Suprapubic skin (tissue), 4 donors: ENCODE data around the gene HNRNPC. TPM values are rescaled to one million over a fixed set of nuclear protein-coding genes. Genes with fewer than 3 reads are reported as not detected.
"Not testable (repeated sequence)": the region's sequence is repeated elsewhere in the genome, so short reads cannot be mapped to it uniquely, and the experiment has no call there.

Source experiments
- DNase-seq, 2 donors: peaks; one replicate each; pipeline ENCODE4 v3.0.0-alpha.2; 2019; ENCODE audit warnings: low spot score in 2 of 2
- H3K27ac ChIP-seq: fragments of 200-600 bp; sonication (generic); one replicate; pipeline ENCODE4 v1.5.1; 2019
- H3K27me3 ChIP-seq: fragments of 200-600 bp; sonication (generic); one replicate; pipeline ENCODE4 v1.5.1; 2019
- H3K36me3 ChIP-seq: fragments of 200-600 bp; sonication (generic); one replicate; pipeline ENCODE4 v1.5.1; 2019
- H3K4me1 ChIP-seq: fragments of 200-600 bp; sonication (generic); one replicate; pipeline ENCODE4 v1.5.1; 2019
- H3K4me3 ChIP-seq: fragments of 200-600 bp; sonication (generic); one replicate; pipeline ENCODE4 v1.5.1; 2019; ENCODE audit warnings: mild to moderate bottlenecking
- H3K9me3 ChIP-seq: fragments of 200-600 bp; sonication (generic); one replicate; pipeline ENCODE4 v1.5.1; 2019
- CTCF ChIP-seq, 2 donors: fragments of 200-600 bp in 1 of 2; fragments of 450-650 bp in 1 of 2; sonication (generic) in 1 of 2; IDR thresholded peaks; one replicate each; pipeline ENCODE4 v1.5.1; 2016 to 2019; ENCODE audit warnings: antibody characterized with exemption in 2 of 2, mild to moderate bottlenecking in 1 of 2, moderate library complexity in 1 of 2
- EP300 ChIP-seq: sonication (generic); formaldehyde crosslinking; IDR thresholded peaks from one replicate; pipeline ENCODE4 v1.6.1; 2017; ENCODE audit warnings: antibody characterized with exemption
- POLR2A ChIP-seq, 2 donors: fragments of 450-650 bp; IDR thresholded peaks; one replicate each; pipeline ENCODE4 v1.6.1; 2017; ENCODE audit warnings: antibody characterized with exemption in 2 of 2, mild to moderate bottlenecking in 2 of 2, moderate library complexity in 2 of 2
- POLR2AphosphoS5 ChIP-seq, 3 donors: sonication (generic); formaldehyde crosslinking; IDR thresholded peaks; one replicate each; pipeline ENCODE4 v1.6.1; 2017; ENCODE audit warnings: antibody characterized with exemption in 3 of 3
- WGBS: methylation state at CpG from one replicate; pipeline ENCODE4 v1.1.5; 2018; 5-methylcytosine and 5-hydroxymethylcytosine counted together
- total RNA-seq, 4 donors: library from RNA; depleted of rRNA; stranded (reverse); fragments of >200 nt; gene quantifications; one replicate each; pipeline ENCODE4 v1.1.0, GENCODE V29; 2016

The HNRNPC gene
- total RNA-seq, 4 donors from 2014 or later = 355 to 512 (median 409) TPM

- H3K36me3 ChIP-seq = no peaks in the 10 kb centered on the region
- no peak for DNase-seq
- peak overlapping the region; percentile 34 for H3K4me3 ChIP-seq
- peak overlapping the region; percentile 3 for H3K27ac ChIP-seq
- peaks cover 10% of the 10 kb centered on the region for H3K4me1 ChIP-seq
- no peak for TF ChIP-seq POLR2AphosphoS5 (IDR thresholded peaks at IDR 0.05)
- no peak for TF ChIP-seq CTCF (IDR thresholded peaks at IDR 0.05)
- no peak for TF ChIP-seq EP300
- TF ChIP-seq POLR2A (IDR thresholded peaks at IDR 0.05) = no peak
- WGBS = 67% methylated on average over 8 of the region's 8 CpGs
- no peaks in the 10 kb centered on the region for H3K27me3 ChIP-seq
- no peaks in the 10 kb centered on the region for H3K9me3 ChIP-seq
These were observed 40.0 kb upstream of the HNRNPC start for GRCh38 chr14:21309238-21309636.

DNA sequence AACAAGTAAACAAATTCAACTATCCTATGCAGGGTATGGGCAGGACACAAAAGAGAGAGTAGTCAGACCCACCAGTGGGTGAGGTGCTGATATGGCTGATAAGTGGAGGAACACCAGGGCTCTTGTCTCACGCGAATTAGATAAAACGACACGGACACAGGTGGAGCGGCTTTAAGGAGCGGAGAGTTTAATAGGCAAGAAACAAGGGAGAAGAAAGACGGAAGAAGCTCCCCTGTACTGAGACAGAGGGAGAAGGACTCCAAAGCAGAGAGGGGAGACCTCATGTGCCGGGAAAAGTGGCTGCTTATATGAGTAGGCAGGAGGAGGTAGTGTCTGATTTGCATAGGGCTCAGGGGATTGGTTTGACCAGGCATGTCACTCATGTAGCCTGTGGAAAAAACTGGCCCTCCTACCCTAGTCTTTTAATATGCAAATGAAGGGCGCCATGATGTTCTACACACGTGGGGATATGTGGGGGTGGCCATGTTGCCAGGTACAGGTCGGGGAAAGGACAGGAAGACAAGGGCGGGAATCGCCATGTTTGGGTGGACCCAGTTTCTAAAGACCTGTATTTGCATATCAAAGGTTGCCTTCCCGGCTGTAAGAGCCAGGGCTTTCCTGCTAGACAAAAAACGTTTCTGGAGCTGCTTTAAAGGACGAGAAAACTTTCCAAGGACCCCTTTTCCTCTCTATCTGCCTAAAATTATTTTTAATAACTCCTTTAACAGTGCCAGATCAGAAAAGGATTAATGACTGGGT is 39.4 kb upstream of the HNRNPC start:
- peaks cover 10% of the 10 kb centered on the region for H3K4me1 ChIP-seq
- DNase-seq = peak in 1 of 2 donors; percentile 80
- no peaks in the 10 kb centered on the region for H3K36me3 ChIP-seq
- WGBS = 2% methylated on average over 16 of the region's 16 CpGs
- H3K4me3 ChIP-seq = peak overlapping the region; percentile 34
- no peaks in the 10 kb centered on the region for H3K27me3 ChIP-seq
- TF ChIP-seq CTCF (IDR thresholded peaks at IDR 0.05) (no peak), POLR2AphosphoS5 (IDR thresholded peaks at IDR 0.05) (no peak), EP300 (no peak)
- no peaks in the 10 kb centered on the region for H3K9me3 ChIP-seq
- peak overlapping the region; percentile 59 for H3K27ac ChIP-seq

DNA sequence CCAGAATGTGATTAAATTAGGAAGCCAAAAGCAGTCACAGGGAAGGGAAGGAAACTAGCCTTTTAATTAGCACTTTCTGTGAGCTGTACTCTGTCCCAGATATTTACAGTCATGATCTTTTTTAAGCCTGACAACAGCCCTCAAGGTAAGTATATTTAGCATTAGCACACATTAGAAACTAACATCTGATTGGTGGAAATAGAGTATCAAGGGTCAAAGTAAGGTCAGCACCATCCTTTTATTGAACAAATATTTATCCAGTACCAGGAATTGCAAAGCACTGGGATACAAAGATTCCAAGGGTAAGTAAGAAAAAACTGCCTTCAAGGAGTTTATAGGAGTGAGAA is 38.9 kb upstream of the HNRNPC start:
- no peak for DNase-seq
- peaks cover 10% of the 10 kb centered on the region for H3K4me1 ChIP-seq
- H3K27ac ChIP-seq = peak overlapping the region; percentile 59
- H3K4me3 ChIP-seq = peak overlapping the region; percentile 34
- TF ChIP-seq POLR2A (IDR thresholded peaks at IDR 0.05) (no peak), EP300 (no peak), CTCF (IDR thresholded peaks at IDR 0.05) (no peak), POLR2AphosphoS5 (IDR thresholded peaks at IDR 0.05) (no peak)
- H3K36me3 ChIP-seq = no peaks in the 10 kb centered on the region
- H3K9me3 ChIP-seq = no peaks in the 10 kb centered on the region
- no peaks in the 10 kb centered on the region for H3K27me3 ChIP-seq

GRCh38 chr14:21307637-21308036 is 38.4 kb upstream of the HNRNPC start:
- Histone ChIP-seq H3K4me1 (peaks cover 10% of the 10 kb centered on the region), H3K36me3 (no peaks in the 10 kb centered on the region), H3K27ac (no peak overlapping the region), H3K27me3 (no peaks in the 10 kb centered on the region), H3K9me3 (no peaks in the 10 kb centered on the region), H3K4me3 (no peak overlapping the region)
- no peak for TF ChIP-seq CTCF (IDR thresholded peaks at IDR 0.05)
- no peak for TF ChIP-seq POLR2AphosphoS5 (IDR thresholded peaks at IDR 0.05)
- no peak for TF ChIP-seq EP300
- TF ChIP-seq POLR2A (IDR thresholded peaks at IDR 0.05) = no peak
- no peak for DNase-seq
- WGBS = 85% methylated on average over 3 of the region's 3 CpGs

GRCh38 chr14:21302836-21303140 is 33.5 kb upstream of the HNRNPC start:
- H3K36me3 ChIP-seq, H3K27me3 ChIP-seq, H3K4me1 ChIP-seq, H3K27ac ChIP-seq, H3K4me3 ChIP-seq, H3K9me3 ChIP-seq, DNase-seq: not testable (repeated sequence)
- 79% methylated on average over 2 of the region's 2 CpGs for WGBS
